HG03159 (cell line): ENCODE measurements around the gene ANTKMT.
"Not testable (repeated sequence)": the region's sequence is repeated elsewhere in the genome, so short reads cannot be mapped to it uniquely, and the experiment has no call there.

Experiments used
- ATAC-seq: cut with Tn5 transposase; IDR thresholded peaks from one replicate; pipeline ENCODE4 v1.9.1; 2021; ENCODE audit warnings: mild to moderate bottlenecking, moderate library complexity; ENCODE audit not compliant: unreplicated experiment

Gene ANTKMT

GRCh38 chr16:680967-681745 lies 39.8 kb upstream of the ANTKMT start:
- ATAC-seq, result no peak

GRCh38 chr16:681746-682427 lies 39.1 kb upstream of the ANTKMT start:
- no peak for ATAC-seq

- no peak for ATAC-seq
These were observed 38.2 kb upstream of the ANTKMT start for GRCh38 chr16:682493-683395.

- ATAC-seq, result no peak
These were observed 37.4 kb upstream of the ANTKMT start for GRCh38 chr16:683396-684070.

- ATAC-seq, result peak; percentile 65
These were observed 36.7 kb upstream of the ANTKMT start, which contains the start of gene JMJD8 for GRCh38 chr16:684071-684794. Gene JMJD8 (minus strand): TSS chr16:684334. CDS start chr16:684319, 15 bp downstream.

GRCh38 chr16:684961-685696 lies 35.8 kb upstream of the ANTKMT start:
- ATAC-seq, result no peak

GRCh38 chr16:685967-686366 lies 35.0 kb upstream of the ANTKMT start:
- ATAC-seq, result no peak

- no peak for ATAC-seq
These were observed 34.3 kb upstream of the ANTKMT start for GRCh38 chr16:686459-687260.

- ATAC-seq, result no peak
These were observed 33.4 kb upstream of the ANTKMT start for GRCh38 chr16:687499-687898.

- ATAC-seq, result no peak
These were observed 31.6 kb upstream of the ANTKMT start for GRCh38 chr16:689175-689897.

- ATAC-seq, result not testable (repeated sequence)
These were observed 29.7 kb upstream of the ANTKMT start for GRCh38 chr16:691242-691641.

GRCh38 chr16:692356-693108 lies 28.4 kb upstream of the ANTKMT start:
- no peak for ATAC-seq

GRCh38 chr16:693364-693763 lies 27.6 kb upstream of the ANTKMT start:
- no peak for ATAC-seq

- ATAC-seq, result no peak
These were observed 27.2 kb upstream of the ANTKMT start for GRCh38 chr16:693766-694165.

GRCh38 chr16:694187-694862 lies 26.6 kb upstream of the ANTKMT start:
- no peak for ATAC-seq

GRCh38 chr16:694863-695354 lies 26.0 kb upstream of the ANTKMT start:
- ATAC-seq, result no peak
